Measurements from ENCODE around the gene BTBD9. TPM values are rescaled to one million over a fixed set of nuclear protein-coding genes. Genes with fewer than 3 reads are reported as not detected.

BTBD9 gene
- total RNA-seq, 1 donor from 2014 or later, result 9.9 TPM

GRCh38 chr6:38220069-38220723, 419.5 kb downstream of the BTBD9 start:
- no peak overlapping the region for H3K27ac ChIP-seq
- DNase-seq (ENCODE audit: low spot score in 2 of 2), result no peak
- no peaks in the 10 kb centered on the region for H3K36me3 ChIP-seq
- intact Hi-C loops (cut with DNase I), result no loop called here
- no peaks in the 10 kb centered on the region for H3K27me3 ChIP-seq
- H3K4me3 ChIP-seq, result no peak overlapping the region
- H3K4me1 ChIP-seq, result peaks cover 0 to 3% of the 10 kb centered on the region in 2 donors
- TF ChIP-seq CTCF (IDR thresholded peaks at IDR 0.05), result no peak
- H3K9me3 ChIP-seq, result no peaks in the 10 kb centered on the region

DNA sequence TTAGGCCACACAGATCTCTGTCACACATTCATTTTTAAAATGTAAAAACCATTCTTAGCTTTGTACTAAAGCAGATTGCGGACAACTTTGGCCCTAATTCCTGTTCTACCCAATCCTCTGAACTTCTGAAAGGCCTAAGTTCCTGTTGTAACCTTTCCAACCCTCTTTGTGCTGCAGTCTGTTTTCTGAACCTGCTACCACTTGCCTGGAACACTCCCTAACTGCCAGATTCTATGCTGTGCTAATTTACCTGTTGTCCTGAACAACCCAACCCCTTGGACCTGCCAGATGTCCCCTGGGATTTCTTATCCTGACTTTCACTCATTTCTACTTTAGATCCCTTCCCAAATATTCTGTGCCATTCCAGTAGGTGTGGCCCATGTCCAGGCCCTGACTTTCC, 421.5 kb downstream of the BTBD9 start:
- Histone ChIP-seq H3K4me1 (peaks cover 3 to 16% of the 10 kb centered on the region in 2 donors), H3K9me3 (no peaks in the 10 kb centered on the region), H3K36me3 (no peaks in the 10 kb centered on the region), H3K4me3 (no peak overlapping the region), H3K27me3 (no peaks in the 10 kb centered on the region), H3K27ac (no peak overlapping the region)
- DNase-seq (ENCODE audit: low spot score in 2 of 2), result no peak
- intact Hi-C loops (cut with DNase I), result loop anchor here (10.0 kb wide), 1 partner anchor 423 kb away; no protein-coding TSS in a partner anchor
- TF ChIP-seq CTCF (IDR thresholded peaks at IDR 0.05), result no peak

GRCh38 chr6:38216451-38216850, 423.3 kb downstream of the BTBD9 start:
- H3K9me3 ChIP-seq, result no peaks in the 10 kb centered on the region
- H3K4me3 ChIP-seq, result no peak overlapping the region
- peaks cover 10 to 32% of the 10 kb centered on the region in 2 donors for H3K4me1 ChIP-seq
- intact Hi-C loops (cut with DNase I), result loop anchor here (10.0 kb wide), 1 partner anchor 422 kb away; no protein-coding TSS in a partner anchor
- no peak for DNase-seq (ENCODE audit: low spot score in 2 of 2)
- H3K36me3 ChIP-seq, result no peaks in the 10 kb centered on the region
- no peaks in the 10 kb centered on the region for H3K27me3 ChIP-seq
- no peak overlapping the region for H3K27ac ChIP-seq
- no peak for TF ChIP-seq CTCF (IDR thresholded peaks at IDR 0.05)

GRCh38 chr6:38215651-38216311, 423.9 kb downstream of the BTBD9 start:
- no peak for TF ChIP-seq CTCF (IDR thresholded peaks at IDR 0.05)
- no peaks in the 10 kb centered on the region for H3K9me3 ChIP-seq
- no peak overlapping the region for H3K4me3 ChIP-seq
- no peaks in the 10 kb centered on the region for H3K27me3 ChIP-seq
- peak overlapping the region in 1 of 2 donors; percentile 47 for H3K27ac ChIP-seq
- H3K36me3 ChIP-seq, result no peaks in the 10 kb centered on the region
- peaks cover 10 to 32% of the 10 kb centered on the region in 2 donors for H3K4me1 ChIP-seq
- intact Hi-C loops (cut with DNase I), result loop anchor here (10.0 kb wide), 1 partner anchor 421 kb away; no protein-coding TSS in a partner anchor
- DNase-seq (ENCODE audit: low spot score in 2 of 2), result no peak

DNA sequence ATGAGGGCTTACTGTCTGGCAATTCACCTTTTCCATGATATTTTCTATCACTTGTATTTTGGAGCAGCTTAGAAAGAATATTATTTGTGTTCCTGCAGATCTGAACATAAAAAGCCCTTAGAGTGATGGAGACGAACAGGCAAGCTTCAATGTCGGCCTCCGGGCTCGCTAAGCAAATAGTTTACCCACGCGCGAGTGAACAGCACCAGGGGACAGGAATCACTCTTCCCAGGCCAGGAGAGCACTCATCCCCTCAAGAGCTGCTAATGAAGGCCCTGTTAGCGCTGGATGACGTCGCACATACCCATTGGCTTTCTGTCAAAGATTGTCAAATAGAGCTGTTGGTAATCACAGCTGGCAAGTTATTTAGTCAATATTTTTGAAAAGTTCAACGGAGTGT, 424.5 kb downstream of the BTBD9 start:
- Histone ChIP-seq H3K4me1 (peaks cover 10 to 32% of the 10 kb centered on the region in 2 donors), H3K36me3 (no peaks in the 10 kb centered on the region), H3K9me3 (no peaks in the 10 kb centered on the region), H3K27ac (peak overlapping the region; percentile 11 to 47), H3K27me3 (no peaks in the 10 kb centered on the region), H3K4me3 (no peak overlapping the region)
- DNase-seq (ENCODE audit: low spot score in 2 of 2), result no peak
- intact Hi-C loops (cut with DNase I), result loop anchor here (10.0 kb wide), 1 partner anchor 420 kb away; no protein-coding TSS in a partner anchor
- TF ChIP-seq CTCF (IDR thresholded peaks at IDR 0.05), result no peak

Measured in ascending aorta (tissue), 2 donors.